Loucy (cell line): ENCODE results near the gene CBX5.

Experiments
- CTCF ChIP-seq: fragments of 200-600 bp; sonication (generic); conservative IDR thresholded peaks from 2 replicates; pipeline ENCODE4 v1.5.1; 2014; ENCODE audit warnings: mild to moderate bottlenecking, antibody characterized with exemption, low read length
- EZH2phosphoT487 ChIP-seq: fragments of 200-600 bp; IDR thresholded peaks from 2 replicates; pipeline ENCODE4 v1.6.1; 2018; ENCODE audit warnings: antibody characterized with exemption, mild to moderate bottlenecking, moderate library complexity, borderline replicate concordance

GRCh38 chr12:54285150-54286041 lies 5.5 kb upstream of the CBX5 start:
- TF ChIP-seq CTCF, result peak; percentile 56
- TF ChIP-seq EZH2phosphoT487, result no peak
